ENCODE results near the gene CTR9.

DNA sequence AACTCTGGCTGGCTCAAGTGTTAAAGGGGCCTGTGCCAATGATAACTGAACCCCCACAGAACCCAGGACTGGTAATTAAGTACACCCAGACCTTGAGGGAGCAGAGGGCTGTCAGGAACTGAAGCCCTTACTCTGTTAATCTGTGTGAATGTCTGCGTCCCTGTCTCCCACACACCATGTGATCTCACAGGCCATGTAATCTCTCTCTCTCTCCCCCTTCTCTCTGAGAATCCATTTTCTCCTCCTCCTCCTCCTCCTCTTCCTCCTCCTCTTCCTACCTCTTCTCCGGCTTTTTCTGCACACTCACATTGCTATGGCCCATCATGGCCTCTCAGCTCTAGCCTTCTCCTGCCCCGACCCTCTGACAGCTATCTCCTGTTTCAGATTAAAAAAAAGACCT lies 42.9 kb upstream of the CTR9 start:
- TF ChIP-seq, protein P1, sequence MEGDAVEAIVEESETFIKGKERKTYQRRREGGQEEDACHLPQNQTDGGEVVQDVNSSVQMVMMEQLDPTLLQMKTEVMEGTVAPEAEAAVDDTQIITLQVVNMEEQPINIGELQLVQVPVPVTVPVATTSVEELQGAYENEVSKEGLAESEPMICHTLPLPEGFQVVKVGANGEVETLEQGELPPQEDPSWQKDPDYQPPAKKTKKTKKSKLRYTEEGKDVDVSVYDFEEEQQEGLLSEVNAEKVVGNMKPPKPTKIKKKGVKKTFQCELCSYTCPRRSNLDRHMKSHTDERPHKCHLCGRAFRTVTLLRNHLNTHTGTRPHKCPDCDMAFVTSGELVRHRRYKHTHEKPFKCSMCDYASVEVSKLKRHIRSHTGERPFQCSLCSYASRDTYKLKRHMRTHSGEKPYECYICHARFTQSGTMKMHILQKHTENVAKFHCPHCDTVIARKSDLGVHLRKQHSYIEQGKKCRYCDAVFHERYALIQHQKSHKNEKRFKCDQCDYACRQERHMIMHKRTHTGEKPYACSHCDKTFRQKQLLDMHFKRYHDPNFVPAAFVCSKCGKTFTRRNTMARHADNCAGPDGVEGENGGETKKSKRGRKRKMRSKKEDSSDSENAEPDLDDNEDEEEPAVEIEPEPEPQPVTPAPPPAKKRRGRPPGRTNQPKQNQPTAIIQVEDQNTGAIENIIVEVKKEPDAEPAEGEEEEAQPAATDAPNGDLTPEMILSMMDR (IDR thresholded peaks at IDR 0.05; ENCODE audit: low read length) = no peak
- TF ChIP-seq EZH2 (IDR thresholded peaks at IDR 0.05; ENCODE audit: borderline replicate concordance, low read length) = no peak

All from OCI-LY1 (cell line).